IPS-18c (cell line): ENCODE results near the gene PCLO.

Source experiments
- H3K4me3 ChIP-seq: 2 replicates; pipeline ENCODE4 v1.7.0; 2013; ENCODE audit warnings: low read depth, mild to moderate bottlenecking, low read length, moderate library complexity; ENCODE audit not compliant: insufficient read depth
- H3K9me3 ChIP-seq: one replicate; pipeline ENCODE4 v1.6.1; 2013; ENCODE audit warnings: mild to moderate bottlenecking, low read length, moderate library complexity; ENCODE audit not compliant: control insufficient read depth, insufficient read depth

The PCLO gene

GRCh38 chr7:83150310-83150709 is 12.4 kb downstream of the PCLO start:
- no peak overlapping the region for H3K4me3 ChIP-seq
- H3K9me3 ChIP-seq, result no peaks in the 10 kb centered on the region

- no peaks in the 10 kb centered on the region for H3K9me3 ChIP-seq
- no peak overlapping the region for H3K4me3 ChIP-seq
These were observed 13.2 kb downstream of the PCLO start for GRCh38 chr7:83149466-83149865.

GRCh38 chr7:83148776-83149175 is 13.9 kb downstream of the PCLO start:
- Histone ChIP-seq H3K9me3 (no peaks in the 10 kb centered on the region), H3K4me3 (no peak overlapping the region)

DNA sequence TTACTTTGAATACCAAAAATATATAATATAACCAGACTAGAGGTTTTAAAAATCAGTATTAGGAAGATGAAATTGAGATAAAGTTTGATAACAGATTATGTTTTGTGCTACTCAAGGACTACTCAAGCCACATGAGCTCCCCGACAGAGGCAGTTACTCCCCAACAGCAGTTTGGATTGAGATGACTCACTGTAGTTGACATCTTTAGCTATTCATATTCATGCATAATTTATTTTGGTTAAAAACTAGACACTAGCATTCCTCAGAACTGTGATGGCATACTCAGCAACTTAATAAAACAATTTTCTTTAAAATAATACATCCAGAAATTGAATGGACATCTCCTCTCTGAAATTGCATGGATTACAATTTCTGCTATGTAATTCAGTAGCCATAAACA is 19.6 kb downstream of the PCLO start:
- Histone ChIP-seq H3K9me3 (no peaks in the 10 kb centered on the region), H3K4me3 (no peak overlapping the region)

DNA sequence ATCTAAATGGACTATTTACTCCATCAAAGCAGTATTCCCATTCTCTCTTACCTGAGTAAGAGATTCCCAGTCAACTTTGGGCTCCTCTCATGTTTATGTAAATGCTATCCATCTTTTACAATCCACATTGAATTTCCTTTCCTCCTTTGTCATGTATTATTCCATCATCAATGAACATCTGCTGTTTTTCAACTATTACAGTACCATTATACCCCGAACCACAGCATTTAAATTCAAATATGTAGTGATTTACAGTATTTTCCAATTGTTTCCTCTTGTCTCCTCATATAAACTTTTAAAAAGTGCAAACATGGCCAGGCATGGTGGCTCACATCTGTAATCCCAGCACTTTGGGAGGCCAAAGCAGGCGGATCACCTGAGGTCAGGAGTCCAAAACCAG is 20.3 kb downstream of the PCLO start:
- Histone ChIP-seq H3K9me3 (no peaks in the 10 kb centered on the region), H3K4me3 (no peak overlapping the region)

- no peak overlapping the region for H3K4me3 ChIP-seq
- H3K9me3 ChIP-seq, result no peaks in the 10 kb centered on the region
These were observed 20.8 kb downstream of the PCLO start for GRCh38 chr7:83141927-83142326.

- Histone ChIP-seq H3K9me3 (no peaks in the 10 kb centered on the region), H3K4me3 (no peak overlapping the region)
These were observed 31.8 kb downstream of the PCLO start for GRCh38 chr7:83130623-83131545.

DNA sequence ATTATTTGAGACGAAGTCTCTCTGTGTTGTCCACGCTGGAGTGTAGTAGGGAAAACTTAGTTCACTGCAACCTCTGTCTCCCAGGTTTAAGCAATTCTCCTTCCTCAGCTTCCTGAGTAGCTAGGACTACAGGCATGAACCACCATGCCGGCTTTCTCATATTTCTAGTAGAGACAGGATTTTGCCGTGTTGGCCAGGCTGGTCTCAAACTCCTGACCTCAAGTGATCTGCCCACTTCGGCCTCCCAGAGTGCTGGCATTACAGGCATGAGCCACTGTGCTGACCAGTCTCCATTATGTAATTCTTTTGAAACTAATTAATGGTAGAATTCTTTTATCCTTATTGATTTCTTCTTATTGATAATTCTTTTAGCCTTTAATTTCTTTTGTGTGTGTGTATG is 32.5 kb downstream of the PCLO start:
- no peak overlapping the region for H3K4me3 ChIP-seq

DNA sequence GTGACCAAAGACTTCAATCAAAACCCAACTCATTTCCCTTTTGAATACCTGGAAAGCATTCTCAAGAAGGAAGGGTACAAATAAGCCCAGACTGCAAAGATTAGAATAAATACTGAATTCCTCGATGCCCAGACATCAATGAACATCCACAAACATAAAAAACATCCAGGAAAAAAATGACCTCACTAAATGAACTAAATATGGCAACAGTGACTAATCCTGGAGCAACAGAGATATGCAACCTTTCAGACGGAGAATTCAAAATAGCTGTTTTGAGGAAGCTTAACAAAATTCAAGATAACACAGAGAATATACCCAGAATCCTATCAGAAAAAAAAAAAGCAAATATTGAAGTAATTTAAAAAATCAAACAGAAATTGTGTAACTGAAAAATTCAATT is 43.2 kb downstream of the PCLO start:
- H3K9me3 ChIP-seq, result peaks cover 1% of the 10 kb centered on the region
- H3K4me3 ChIP-seq, result no peak overlapping the region

More for the DNA sequence above, 32.5 kb downstream of the PCLO start:
- no peaks in the 10 kb centered on the region for H3K9me3 ChIP-seq

DNA sequence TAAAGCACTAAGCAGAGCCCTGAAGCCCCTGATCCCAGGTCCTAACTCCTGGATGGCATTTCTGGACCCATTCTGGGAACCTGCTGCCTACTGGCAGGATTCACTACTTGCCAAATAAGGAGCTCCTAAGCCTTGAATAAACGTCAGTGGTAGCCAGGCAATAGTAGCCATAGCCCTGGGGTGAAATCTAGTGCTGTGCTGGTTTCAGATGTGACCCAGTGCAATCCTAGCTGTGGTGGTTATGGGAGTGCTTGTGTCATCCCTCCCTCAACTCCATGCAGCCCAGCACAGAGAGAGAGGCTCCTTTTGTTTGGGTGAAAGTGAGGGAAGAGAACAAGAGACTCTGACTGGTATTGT is 43.7 kb downstream of the PCLO start:
- no peaks in the 10 kb centered on the region for H3K9me3 ChIP-seq
- H3K4me3 ChIP-seq, result no peak overlapping the region

DNA sequence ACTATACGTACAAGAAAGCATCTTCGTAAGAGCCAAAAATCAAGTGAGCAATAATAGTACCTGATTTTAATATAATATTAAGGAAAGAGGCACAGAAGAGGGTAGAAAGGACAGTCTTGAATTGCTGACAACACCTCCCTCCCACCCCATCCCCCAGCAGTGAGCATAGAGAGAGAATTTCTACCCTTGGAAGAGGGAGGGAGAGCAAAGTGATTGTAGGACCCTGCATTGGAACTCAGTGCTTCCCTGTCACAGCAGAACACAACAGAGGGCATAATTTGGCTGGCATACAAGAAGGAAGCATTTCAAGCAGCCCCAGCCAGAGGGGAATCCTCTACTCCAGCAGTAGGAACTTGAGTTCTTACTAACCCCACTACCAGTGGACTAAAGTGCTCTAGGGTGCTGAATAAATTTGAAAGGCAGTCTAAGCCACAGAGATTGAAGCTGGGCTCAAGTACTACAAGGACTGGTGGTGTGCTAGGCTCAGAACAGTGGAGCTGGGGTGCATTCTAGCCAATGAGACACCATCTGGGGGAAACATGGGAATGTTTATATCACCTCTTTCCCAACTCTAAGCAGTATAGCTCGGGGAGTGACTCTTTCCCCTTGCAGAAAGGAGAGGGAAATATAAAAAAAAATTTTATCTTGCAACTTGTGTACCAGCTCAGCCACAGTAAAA is 44.2 kb downstream of the PCLO start:
- H3K9me3 ChIP-seq, result no peaks in the 10 kb centered on the region
- H3K4me3 ChIP-seq, result no peak overlapping the region

GRCh38 chr7:83117466-83117865 is 45.2 kb downstream of the PCLO start:
- Histone ChIP-seq H3K4me3 (no peak overlapping the region), H3K9me3 (no peaks in the 10 kb centered on the region)

DNA sequence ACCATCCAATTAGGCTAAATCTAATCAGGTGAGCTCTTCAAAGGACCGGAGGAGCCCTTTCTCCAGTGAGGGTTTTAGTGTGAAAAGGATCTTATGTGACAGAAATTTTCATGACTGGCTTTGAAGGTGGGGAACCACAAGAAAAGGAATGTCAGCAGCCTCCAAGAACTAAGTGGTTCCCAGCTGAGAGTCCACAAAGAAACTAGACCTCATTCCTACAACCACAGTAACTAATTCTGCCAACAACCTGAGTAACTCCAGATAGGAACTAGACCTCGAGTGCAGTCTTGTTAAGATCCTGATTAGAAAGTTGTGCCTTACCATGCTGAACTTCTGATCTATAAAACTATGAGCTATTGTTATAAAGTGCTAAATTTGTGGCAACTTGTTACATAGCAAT is 51.3 kb downstream of the PCLO start:
- no peak overlapping the region for H3K4me3 ChIP-seq

GRCh38 chr7:83109352-83109751 is 53.3 kb downstream of the PCLO start:
- Histone ChIP-seq H3K4me3 (no peak overlapping the region), H3K9me3 (no peaks in the 10 kb centered on the region)

More for the DNA sequence above, 51.3 kb downstream of the PCLO start:
- H3K9me3 ChIP-seq, result no peaks in the 10 kb centered on the region

GRCh38 chr7:83105948-83106347 is 56.7 kb downstream of the PCLO start:
- Histone ChIP-seq H3K4me3 (no peak overlapping the region), H3K9me3 (no peaks in the 10 kb centered on the region)

- no peak overlapping the region for H3K4me3 ChIP-seq
These were observed 57.6 kb downstream of the PCLO start for GRCh38 chr7:83105063-83105462.

DNA sequence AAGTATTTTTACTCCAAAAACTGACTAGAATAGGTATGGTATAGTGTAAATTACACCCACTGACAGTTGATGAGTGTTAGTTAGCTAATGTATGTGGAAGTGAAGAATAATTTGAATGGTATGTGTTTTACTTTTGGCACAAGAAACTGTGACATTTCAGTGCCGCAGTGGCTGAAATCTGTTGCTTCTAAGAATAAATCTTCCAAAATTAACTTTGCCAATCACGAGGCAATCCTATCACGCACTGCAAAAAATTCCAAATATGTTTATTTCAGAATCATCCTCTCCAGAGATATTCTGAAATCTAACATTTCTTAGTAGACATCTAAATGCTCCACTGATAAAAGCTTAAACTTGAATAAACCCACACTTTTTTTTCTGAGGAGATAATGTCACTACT is 61.2 kb downstream of the PCLO start:
- H3K9me3 ChIP-seq, result no peaks in the 10 kb centered on the region
- no peak overlapping the region for H3K4me3 ChIP-seq

More at GRCh38 chr7:83105063-83105462, 57.6 kb downstream of the PCLO start:
- no peaks in the 10 kb centered on the region for H3K9me3 ChIP-seq

DNA sequence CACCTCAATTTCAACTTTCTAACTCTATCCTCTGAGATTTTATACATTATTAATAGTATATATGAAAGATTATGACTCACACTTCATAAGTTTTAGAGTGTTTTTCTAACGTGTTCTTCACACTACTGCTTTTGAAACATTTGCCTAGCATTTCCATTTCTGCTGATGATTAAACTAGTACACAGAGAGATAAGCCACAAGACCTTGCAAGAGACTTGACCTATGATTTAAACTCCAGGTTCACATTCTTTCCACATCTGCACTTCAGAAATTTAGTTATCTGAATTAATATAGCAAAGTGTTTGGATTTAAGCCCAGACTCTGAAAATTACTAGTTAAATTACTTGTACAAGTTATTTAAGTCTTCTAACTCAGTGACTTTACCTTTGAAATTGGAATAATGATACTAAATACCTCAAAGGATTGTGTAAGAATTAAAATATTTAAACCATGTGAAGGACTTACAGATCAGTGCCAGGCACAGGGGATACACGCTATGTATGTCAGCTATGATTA is 66.6 kb downstream of the PCLO start:
- H3K4me3 ChIP-seq, result no peak overlapping the region
- no peaks in the 10 kb centered on the region for H3K9me3 ChIP-seq
